ENCODE measurements around the gene TAMALIN.

The TAMALIN gene

DNA sequence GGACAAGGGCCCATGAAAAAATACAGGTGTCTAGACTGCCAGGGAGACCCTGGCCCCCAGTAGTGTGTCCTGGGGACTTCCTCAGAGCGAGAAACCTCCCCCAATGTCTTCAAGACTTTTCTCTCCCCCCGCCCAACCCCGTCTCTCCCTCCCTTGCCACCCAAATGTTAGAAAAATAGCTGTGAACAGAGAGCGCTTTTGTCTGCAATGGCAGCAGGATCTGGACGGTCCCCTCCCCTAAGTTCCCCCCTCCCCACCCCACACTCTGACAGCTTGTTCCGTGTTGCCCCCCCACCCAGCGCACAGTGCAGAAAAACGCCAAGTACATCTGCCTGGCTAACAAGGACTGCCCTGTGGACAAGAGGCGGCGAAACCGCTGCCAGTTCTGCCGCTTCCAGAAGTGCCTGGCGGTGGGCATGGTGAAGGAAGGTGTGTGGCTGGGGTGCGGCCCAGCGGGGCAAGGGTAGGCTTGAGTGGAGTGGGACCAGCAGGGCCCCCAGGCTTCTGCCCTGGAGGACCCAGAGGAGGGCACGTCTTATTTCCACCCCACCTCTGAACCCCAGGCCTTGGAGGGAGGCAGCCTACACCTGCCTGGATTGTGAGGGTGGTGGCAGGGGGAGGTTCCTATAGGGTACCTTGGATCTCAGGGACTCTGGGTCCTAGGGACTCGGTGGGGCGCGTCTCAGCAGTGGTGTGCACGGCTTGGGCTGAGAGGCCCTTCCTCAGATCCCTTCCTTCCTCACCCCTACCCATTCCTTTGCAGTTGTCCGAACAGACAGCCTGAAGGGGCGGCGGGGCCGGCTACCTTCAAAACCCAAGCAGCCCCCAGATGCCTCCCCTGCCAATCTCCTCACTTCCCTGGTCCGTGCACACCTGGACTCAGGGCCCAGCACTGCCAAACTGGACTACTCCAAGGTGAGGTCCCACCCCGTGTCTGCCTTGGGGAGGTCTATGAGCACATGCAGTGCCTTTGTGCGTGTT lies 49.3 kb downstream of the TAMALIN start:
- no peak for DNase-seq

DNA sequence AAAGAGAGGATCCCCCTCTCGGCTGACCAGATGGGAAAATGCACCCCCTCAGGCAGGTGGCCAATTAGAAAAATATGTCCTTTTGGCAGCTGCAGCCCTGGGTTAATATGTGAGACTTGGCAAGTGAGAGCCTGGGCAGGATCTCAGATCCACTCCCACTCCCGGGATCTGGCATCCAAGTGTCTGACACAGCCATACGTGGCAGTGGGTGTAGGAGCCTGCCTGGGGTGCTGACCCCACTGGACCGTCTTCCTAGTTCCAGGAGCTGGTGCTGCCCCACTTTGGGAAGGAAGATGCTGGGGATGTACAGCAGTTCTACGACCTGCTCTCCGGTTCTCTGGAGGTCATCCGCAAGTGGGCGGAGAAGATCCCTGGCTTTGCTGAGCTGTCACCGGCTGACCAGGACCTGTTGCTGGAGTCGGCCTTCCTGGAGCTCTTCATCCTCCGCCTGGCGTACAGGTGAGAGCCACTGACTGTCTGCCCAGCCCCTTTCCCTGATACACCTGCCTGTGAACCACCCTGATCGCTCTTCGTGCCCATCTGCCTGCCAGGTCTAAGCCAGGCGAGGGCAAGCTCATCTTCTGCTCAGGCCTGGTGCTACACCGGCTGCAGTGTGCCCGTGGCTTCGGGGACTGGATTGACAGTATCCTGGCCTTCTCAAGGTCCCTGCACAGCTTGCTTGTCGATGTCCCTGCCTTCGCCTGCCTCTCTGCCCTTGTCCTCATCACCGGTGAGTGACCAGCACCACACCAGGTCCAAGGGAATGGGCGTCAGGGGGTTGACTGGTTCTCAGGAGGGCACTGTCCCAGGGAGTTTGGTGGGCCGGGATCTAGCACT lies 50.3 kb downstream of the TAMALIN start:
- no peak for DNase-seq

DNA sequence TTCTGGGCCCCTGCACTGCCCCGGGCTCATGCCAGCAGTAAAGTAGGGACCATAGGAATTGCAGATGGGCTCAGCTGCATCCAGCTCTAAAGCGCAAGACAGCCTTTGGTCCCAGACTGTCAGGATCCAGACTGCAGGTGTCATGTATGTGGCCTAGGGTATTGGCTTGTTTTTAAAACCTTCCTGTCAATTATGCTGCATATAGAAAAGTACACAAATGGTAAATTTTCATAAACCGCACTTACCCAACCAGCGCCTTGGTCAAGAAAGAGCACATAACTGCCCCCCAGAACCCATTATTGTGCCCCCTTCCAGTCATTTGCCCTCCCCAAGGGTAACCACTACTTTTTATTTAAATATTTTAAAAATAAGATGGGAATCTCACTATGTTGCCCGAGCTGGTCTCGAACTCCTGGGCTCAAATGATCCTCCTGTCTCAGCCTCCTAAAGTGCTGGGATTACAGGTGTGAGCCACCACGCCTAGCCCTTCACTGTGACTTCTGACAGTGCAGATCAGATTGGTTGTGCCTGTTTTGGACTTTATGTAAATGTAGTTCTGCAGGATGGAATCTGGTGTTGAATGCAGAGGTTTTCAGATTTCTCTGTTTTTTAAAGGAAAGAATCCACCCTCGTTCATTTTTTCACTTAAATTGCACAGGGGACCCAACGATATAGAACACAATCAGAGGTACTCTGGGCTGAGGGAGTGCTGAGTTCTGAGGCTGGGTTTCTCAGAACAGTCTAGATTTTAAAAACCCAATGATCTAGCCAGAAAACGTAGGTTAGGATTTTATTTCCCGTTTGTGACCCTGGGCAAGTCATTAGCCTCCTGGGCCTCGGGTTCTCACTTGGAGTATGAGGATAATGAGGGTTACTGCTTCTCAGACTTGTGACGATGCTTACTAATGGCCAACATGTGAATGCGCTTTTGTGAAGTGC lies 51.2 kb downstream of the TAMALIN start:
- DNase-seq: no peak

DNA sequence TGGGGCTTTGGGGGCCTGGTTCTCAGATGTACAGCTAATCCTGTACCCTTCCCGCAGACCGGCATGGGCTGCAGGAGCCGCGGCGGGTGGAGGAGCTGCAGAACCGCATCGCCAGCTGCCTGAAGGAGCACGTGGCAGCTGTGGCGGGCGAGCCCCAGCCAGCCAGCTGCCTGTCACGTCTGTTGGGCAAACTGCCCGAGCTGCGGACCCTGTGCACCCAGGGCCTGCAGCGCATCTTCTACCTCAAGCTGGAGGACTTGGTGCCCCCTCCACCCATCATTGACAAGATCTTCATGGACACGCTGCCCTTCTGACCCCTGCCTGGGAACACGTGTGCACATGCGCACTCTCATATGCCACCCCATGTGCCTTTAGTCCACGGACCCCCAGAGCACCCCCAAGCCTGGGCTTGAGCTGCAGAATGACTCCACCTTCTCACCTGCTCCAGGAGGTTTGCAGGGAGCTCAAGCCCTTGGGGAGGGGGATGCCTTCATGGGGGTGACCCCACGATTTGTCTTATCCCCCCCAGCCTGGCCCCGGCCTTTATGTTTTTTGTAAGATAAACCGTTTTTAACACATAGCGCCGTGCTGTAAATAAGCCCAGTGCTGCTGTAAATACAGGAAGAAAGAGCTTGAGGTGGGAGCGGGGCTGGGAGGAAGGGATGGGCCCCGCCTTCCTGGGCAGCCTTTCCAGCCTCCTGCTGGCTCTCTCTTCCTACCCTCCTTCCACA lies 52.0 kb downstream of the TAMALIN start:
- peak; percentile 23 for DNase-seq

DNA sequence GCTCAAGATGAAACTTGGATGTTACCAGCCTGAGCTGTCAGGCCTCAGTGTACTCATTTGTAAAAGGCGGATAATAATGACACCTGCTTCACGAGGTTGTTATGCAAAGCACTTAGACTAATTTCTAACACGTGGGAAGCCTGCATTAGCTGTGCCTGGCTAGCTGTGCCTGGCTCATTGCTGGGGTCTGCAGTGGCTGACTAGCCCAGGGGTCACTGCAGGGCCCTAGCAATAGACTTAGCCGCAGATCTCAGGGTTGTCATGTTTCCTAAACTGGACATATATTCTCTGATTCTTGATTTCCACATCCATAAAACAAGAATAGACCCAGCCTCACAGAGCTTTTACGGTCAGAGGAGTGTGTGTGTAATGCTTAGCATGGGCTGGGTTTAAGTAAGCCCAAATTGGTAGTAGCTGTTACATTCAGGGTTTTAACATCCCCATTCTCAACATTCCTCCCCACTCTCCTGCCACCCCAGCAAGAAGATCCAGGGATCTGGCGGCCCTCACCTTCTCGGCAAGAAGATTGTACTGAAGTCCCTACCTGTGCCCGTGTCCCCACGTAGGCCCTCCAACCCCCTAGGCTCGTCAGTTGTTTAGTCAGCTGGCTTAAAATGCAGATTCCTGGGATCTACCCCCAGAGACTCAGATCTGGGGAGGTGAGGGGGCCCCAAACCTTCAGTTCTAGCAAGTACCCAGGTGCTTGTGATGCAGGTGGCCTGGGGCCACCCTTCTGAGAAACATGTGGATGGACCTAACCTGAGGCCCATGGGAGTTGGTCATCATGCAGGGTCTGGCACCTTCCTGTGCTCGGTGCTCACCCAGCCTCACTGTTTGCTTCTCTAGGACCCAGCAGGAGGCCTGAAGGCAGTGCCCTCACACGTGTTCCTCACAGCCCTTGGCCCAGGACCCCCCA lies 53.1 kb downstream of the TAMALIN start:
- no peak for DNase-seq

DNA sequence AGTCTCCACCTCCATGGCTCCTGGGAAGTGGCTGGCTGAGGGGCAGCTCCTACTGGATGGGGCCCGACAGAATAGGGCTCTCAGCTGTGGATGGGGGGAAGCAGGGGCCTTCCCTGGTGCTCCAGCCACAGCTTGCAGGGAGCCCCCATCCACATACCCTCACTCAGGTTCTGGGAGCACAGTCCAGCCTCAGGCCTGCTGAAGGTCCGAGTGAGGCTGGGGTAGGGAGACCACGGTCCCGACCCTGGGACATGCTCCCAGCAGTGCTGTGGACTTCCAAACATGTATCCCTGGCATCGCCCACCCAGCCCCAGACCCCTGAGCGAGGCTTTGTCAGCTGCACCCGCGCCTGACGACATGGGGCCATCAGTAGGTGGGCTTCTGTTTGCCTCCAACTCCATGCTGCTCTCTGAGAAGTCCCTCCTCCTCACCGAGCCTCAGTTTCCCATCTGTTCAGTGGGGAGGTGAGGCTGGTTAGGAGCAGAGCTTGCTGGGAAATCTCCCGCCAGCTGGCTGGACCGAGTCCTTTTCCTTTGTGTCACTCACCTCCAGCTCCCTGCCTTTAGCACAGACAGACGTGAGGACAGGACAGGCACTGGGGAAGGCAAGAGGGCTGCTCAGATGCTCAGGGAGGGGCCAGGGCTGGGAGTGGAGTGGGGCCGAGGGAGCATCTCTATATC lies 53.9 kb downstream of the TAMALIN start:
- DNase-seq: no peak

DNA sequence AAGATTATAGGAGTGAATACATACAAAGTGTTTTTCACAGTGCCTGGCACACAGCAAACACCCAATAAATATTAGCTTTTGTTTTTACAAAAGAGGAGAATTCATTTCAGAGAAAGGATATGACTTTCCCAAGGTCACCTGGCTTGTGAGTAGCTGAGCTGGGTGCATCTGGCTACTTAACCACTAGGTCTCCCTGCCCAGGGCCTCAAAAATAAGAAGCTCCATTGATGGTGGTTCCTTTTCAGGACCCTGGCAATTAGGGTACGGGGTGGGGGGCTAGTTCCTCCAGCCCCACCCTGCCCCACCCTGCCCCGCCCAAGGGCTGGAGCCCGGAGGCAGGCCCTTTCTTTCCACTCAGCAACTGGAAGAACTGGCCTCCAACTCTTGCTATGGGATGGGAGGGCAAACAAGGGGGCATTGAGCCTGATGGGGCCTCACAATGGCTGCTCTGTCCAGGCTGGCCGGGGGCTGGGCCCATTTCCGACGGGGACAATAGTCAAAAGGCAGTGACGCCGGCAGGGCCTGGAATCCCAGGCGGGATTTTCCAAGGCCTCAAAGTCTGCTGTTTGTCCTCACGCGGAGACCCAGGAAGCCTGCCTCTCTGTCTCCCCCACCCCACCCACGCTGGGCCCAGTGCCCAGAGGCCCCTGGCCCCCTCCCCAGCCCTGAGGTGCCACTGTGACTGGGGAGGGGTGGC lies 54.9 kb downstream of the TAMALIN start:
- DNase-seq: no peak

DNA sequence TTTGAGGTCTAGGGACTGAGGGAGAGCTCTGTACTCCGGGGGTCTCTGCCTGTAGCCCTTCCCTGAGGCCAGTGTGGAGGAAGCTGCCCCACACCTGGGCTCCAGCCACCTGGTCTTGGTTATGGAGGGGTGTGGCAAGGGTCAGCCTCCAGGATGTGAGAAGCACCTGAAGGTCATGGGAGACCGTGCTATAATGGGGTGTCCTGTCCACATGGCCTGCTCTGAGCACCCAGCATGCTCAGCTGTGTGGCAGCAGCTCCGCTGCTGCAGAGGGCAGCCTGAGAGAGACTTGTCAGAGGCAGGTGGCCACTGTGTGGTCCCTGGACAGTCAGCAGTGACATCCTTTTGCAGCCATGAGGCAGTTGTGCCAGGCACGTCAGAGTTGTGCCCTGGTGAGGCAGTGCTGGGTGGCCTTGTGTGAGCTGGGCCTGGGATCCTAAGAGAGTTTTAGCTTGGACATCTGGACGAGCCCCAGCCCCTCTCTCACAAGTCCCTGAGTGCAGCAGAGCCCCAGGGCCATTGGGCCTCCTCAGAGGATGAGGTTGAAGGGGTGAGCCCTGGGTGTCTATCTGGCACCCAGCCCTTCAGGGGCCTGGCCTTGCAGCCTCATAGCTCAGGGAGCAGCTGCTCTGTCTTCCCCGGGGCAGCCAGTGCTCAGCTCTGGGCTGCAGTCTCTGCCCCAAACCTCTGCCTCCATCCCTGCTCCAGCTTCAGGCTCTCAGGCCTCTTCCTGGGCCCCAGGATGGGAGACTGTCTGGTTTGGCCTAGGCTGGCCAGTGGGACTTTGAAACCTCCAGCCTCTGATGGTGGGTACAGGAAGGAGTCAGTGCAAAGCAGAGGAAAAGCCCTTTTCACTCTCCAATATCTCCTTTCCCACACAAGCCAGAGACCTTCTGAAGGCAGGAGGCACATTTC lies 55.7 kb downstream of the TAMALIN start:
- no peak for DNase-seq

DNA sequence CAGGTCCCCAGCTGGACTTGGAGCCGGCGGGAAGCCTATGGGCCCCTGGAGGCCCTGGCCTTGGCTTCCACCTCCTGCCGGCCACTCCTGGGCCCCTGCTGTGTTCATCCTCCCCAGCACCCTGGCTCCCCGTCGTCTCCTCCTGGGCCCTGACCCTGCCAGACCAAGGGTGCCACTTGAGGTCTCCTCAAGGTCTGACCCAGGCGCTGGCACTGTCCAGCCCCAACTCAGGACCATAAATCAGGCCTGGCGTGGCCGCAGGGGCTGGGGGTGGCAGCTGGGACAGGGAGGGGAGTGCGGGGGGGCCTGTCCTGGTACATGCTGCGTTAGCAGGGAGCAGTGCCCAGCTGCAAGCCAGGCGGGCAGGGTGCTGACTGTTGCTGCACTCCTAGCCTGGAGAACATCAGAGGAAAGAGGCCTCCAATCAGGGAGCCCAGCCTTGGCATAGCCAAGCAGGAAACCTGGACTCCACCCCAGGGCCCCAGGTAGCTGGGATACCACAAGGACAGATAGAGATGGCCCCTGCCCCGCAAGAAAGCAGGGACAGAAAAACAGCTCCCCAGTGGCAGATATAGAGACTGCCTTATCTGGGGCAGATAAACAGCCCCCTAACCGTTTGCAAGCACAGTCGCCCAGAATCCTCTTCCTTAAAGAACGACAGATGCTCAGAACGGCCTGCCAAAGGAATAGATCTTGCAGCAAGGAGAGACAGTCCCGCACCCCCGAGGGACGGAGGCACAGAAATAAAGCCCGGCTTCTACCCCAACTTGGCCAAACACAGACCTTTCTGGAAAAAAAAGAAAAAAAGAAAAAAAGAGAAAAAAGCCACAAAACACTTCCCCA lies 56.6 kb downstream of the TAMALIN start:
- DNase-seq: no peak

DNA sequence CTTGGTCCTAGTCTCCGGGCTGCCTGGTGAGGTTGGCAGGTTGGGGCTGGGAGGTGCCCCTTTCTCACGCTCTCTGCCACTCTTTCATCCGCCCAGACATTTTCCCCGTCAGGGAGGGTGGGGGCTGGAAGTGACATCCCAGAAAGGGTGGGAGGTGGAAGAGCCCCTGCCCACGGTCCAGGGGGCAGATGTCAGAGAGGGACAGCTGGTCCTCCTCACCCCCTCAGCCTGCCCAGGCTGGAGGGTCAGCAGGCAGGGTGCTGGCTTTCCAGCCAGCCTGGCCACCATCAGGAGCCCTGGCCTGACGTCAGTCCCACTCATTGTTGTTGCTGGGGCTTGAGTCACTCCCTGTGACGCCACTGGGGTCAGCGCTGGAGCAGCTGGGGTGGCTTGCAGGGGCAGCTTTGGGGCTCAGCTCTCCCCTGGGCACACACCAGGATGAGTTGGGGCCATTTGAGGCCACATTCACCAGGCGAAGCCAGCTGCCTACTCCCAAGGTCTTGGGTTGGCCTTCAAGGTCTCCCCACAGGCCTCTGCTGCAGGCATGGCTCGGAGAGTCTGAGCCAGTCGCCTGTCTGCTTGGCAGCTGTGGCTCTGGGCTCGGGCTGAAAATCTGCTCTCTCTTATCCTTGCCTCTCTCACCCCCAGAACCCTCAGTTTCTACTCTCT lies 57.4 kb downstream of the TAMALIN start:
- no peak for DNase-seq
